Vagina (tissue), 2 donors: ENCODE data around the gene OR12D1. TPM values are rescaled to one million over a fixed set of nuclear protein-coding genes. Genes with fewer than 3 reads are reported as not detected.

ENCODE experiments used
- DNase-seq, 2 donors: peaks; one replicate each; pipeline ENCODE4 v3.0.0-alpha.2; 2017; ENCODE audit errors: extremely low spot score in 2 of 2
- H3K27ac ChIP-seq: fragments of 200-600 bp; sonication (generic); one replicate; pipeline ENCODE4 v1.5.1; 2019
- H3K27me3 ChIP-seq: fragments of 200-600 bp; sonication (generic); one replicate; pipeline ENCODE4 v1.5.1; 2019
- H3K36me3 ChIP-seq, 2 donors: fragments of 200-600 bp; sonication (generic); one replicate each; pipeline ENCODE4 v1.5.1; 2017 to 2019
- H3K4me1 ChIP-seq: fragments of 200-600 bp; sonication (generic); one replicate; pipeline ENCODE4 v1.5.1; 2019
- H3K4me3 ChIP-seq, 2 donors: fragments of 200-600 bp; sonication (generic); 1 replicate in 1 of 2; 2 replicates in 1 of 2; pipeline ENCODE4 v1.5.1; 2016 to 2019
- H3K9me3 ChIP-seq: fragments of 200-600 bp; sonication (generic); one replicate; pipeline ENCODE4 v1.5.1; 2019
- POLR2A ChIP-seq, 2 donors: fragments of 450-650 bp; IDR thresholded peaks; one replicate each; pipeline ENCODE4 v1.6.1; 2017; ENCODE audit warnings: antibody characterized with exemption in 2 of 2, mild to moderate bottlenecking in 2 of 2, moderate library complexity in 2 of 2
- POLR2AphosphoS5 ChIP-seq, 2 donors: sonication (generic); formaldehyde crosslinking; IDR thresholded peaks; one replicate each; pipeline ENCODE4 v1.9.0; 2017; ENCODE audit warnings: antibody characterized with exemption in 2 of 2, mild to moderate bottlenecking in 2 of 2, low read depth in 1 of 2; ENCODE audit not compliant: insufficient read depth in 1 of 2
- intact Hi-C: fragments of 100-400 bp; cut with DNase I; formaldehyde crosslinking; loops from one replicate; pipeline ENCODE4 v1.15.1; 2023
- total RNA-seq: library from RNA; depleted of rRNA; stranded (reverse); fragments of >200 nt; gene quantifications from one replicate; pipeline ENCODE4 v1.2.3, GENCODE V29; 2016
- TF ChIP-seq, protein P1 (sequence below), 3 experiments: fragments of 450-650 bp in 2 of 3; fragments of 200-600 bp in 1 of 3; sonication (generic) in 1 of 3; IDR thresholded peaks; one replicate each; pipeline ENCODE4 v1.5.1; 2017 to 2019; ENCODE audit warnings: antibody characterized with exemption in 3 of 3, mild to moderate bottlenecking in 2 of 3, moderate library complexity in 2 of 3

OR12D1 gene
- total RNA-seq, 1 donor from 2014 or later: not detected

DNA sequence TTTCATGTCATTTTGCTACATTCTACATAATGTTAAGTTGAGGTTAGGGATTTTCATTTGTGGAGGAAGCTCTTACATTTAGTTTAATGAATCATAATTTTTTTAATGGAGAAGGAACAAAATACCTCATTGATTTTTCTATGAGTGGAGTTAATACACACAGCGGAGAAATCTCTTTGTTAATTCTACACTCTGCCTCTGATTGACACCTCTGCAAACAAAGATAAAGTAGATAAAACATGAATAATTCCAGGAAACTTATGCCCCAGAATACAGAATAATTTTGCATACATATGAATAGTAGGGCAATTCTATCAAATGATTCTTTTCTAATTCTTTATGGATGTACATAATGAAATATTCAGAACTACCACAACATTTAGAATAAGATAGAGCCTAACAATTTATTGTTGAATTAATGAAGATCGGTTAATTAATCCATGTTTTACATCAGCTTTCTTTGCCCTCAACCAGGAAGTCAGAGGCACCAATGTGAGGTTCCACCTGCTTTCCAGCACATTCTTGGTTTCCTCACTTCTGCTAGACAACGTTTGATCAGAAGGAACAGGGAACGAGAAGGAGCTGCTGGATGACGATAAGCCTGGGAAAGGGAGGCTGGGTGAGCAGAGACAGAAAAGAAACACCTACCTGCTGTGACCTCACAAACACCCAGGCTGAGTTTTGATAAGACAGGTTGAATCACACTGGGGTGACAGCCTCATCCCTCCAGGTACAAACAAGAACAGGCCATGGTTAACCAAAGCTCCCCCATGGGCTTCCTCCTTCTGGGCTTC, 46.5 kb downstream of the OR12D1 start:
- no peaks in the 10 kb centered on the region for H3K9me3 ChIP-seq
- H3K36me3 ChIP-seq: no peaks in the 10 kb centered on the region
- TF ChIP-seq POLR2AphosphoS5 (IDR thresholded peaks at IDR 0.05; ENCODE audit: insufficient read depth in 1 of 2, low read depth in 1 of 2): no peak
- TF ChIP-seq POLR2A (IDR thresholded peaks at IDR 0.05): no peak
- TF ChIP-seq, protein P1, sequence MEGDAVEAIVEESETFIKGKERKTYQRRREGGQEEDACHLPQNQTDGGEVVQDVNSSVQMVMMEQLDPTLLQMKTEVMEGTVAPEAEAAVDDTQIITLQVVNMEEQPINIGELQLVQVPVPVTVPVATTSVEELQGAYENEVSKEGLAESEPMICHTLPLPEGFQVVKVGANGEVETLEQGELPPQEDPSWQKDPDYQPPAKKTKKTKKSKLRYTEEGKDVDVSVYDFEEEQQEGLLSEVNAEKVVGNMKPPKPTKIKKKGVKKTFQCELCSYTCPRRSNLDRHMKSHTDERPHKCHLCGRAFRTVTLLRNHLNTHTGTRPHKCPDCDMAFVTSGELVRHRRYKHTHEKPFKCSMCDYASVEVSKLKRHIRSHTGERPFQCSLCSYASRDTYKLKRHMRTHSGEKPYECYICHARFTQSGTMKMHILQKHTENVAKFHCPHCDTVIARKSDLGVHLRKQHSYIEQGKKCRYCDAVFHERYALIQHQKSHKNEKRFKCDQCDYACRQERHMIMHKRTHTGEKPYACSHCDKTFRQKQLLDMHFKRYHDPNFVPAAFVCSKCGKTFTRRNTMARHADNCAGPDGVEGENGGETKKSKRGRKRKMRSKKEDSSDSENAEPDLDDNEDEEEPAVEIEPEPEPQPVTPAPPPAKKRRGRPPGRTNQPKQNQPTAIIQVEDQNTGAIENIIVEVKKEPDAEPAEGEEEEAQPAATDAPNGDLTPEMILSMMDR (IDR thresholded peaks at IDR 0.05): no peak

DNA sequence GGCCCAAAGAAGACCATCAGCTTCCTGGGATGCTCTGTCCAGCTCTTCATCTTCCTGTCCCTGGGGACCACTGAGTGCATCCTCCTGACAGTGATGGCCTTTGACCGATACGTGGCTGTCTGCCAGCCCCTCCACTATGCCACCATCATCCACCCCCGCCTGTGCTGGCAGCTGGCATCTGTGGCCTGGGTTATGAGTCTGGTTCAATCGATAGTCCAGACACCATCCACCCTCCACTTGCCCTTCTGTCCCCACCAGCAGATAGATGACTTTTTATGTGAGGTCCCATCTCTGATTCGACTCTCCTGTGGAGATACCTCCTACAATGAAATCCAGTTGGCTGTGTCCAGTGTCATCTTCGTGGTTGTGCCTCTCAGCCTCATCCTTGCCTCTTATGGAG, 47.3 kb downstream of the OR12D1 start:
- H3K36me3 ChIP-seq: no peaks in the 10 kb centered on the region
- H3K4me1 ChIP-seq: no peaks in the 10 kb centered on the region
- H3K9me3 ChIP-seq: no peaks in the 10 kb centered on the region
- intact Hi-C loops: no loop called here
- no peaks in the 10 kb centered on the region for H3K27me3 ChIP-seq
- TF ChIP-seq POLR2A (IDR thresholded peaks at IDR 0.05): no peak
- TF ChIP-seq, protein P1 (IDR thresholded peaks at IDR 0.05): no peak
- no peak for TF ChIP-seq POLR2AphosphoS5 (IDR thresholded peaks at IDR 0.05; ENCODE audit: insufficient read depth in 1 of 2, low read depth in 1 of 2)
- no peak for DNase-seq
- H3K27ac ChIP-seq: no peak overlapping the region
- no peak overlapping the region for H3K4me3 ChIP-seq

More for the DNA sequence above, 46.5 kb downstream of the OR12D1 start:
- Histone ChIP-seq H3K27ac (no peak overlapping the region), H3K4me3 (no peak overlapping the region), H3K27me3 (no peaks in the 10 kb centered on the region), H3K4me1 (no peaks in the 10 kb centered on the region)
- intact Hi-C loops: no loop called here
- DNase-seq: no peak

DNA sequence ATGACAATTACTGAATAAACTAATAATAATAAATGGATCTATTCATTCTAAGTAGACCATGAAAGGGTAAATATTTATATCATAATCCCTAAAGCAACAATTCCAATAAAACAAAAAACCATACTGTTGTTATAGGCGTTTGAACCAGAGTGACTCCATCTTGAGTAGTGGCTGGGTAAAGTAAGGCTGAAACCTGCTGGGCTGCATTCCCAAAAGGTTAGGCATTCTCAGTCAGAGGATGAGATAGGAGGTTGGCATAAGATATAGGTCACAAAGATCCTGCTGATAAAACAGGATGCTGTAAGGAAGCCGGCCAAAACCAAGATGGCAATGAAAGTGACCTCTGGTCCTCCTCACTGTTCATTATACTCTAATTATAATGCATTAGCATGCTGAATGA, 50.6 kb downstream of the OR12D1 start:
- no peak for TF ChIP-seq POLR2A (IDR thresholded peaks at IDR 0.05)
- TF ChIP-seq, protein P1 (IDR thresholded peaks at IDR 0.05): no peak
- no peak for TF ChIP-seq POLR2AphosphoS5 (IDR thresholded peaks at IDR 0.05; ENCODE audit: insufficient read depth in 1 of 2, low read depth in 1 of 2)
- intact Hi-C loops: no loop called here
- Histone ChIP-seq H3K4me3 (no peak overlapping the region), H3K9me3 (no peaks in the 10 kb centered on the region), H3K36me3 (no peaks in the 10 kb centered on the region), H3K4me1 (no peaks in the 10 kb centered on the region), H3K27ac (no peak overlapping the region), H3K27me3 (no peaks in the 10 kb centered on the region)
- no peak for DNase-seq

DNA sequence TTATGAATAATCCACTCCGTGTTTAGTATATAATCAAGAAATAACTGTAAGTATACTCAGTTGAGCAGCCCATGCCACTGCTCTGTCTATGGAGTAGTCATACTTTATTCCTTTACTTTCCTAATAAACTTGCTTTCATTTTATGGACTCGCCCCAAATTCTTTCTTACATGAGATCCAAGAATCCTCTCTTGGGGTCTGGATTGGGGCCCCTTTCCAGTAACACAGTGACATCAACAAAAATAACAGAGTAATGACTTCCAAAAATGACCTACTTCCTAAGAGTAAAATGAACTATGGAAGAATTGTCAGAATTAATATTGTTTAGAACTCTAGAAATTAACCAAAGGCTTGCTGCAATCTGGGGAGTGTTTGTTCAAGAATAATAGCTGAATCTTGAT, 51.1 kb downstream of the OR12D1 start:
- H3K36me3 ChIP-seq: no peaks in the 10 kb centered on the region
- TF ChIP-seq, protein P1 (IDR thresholded peaks at IDR 0.05): no peak
- no peak for TF ChIP-seq POLR2AphosphoS5 (IDR thresholded peaks at IDR 0.05; ENCODE audit: insufficient read depth in 1 of 2, low read depth in 1 of 2)
- no peak for TF ChIP-seq POLR2A (IDR thresholded peaks at IDR 0.05)
- no peak overlapping the region for H3K27ac ChIP-seq
- no peaks in the 10 kb centered on the region for H3K27me3 ChIP-seq
- intact Hi-C loops: no loop called here
- no peaks in the 10 kb centered on the region for H3K4me1 ChIP-seq
- no peak for DNase-seq
- H3K9me3 ChIP-seq: no peaks in the 10 kb centered on the region
- no peak overlapping the region for H3K4me3 ChIP-seq

DNA sequence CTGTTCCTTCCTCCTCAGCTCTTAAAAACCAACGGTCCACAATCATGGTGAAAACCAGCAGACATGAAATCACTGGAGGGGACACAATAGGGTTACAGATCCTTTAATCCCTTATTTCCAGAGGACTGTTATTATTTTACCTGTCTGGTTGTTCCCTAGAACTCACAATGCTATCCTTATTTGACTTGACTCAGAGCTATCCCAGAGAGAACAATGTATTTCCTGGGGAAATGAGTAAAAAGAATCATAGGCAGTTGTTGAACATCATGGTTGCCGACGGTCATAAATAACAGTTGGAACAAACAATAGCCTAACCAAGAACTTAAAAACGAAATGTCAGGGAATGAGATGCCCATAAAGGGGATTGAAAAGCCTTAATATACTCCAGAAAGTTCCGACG, 51.5 kb downstream of the OR12D1 start:
- H3K4me1 ChIP-seq: no peaks in the 10 kb centered on the region
- no peaks in the 10 kb centered on the region for H3K27me3 ChIP-seq
- H3K36me3 ChIP-seq: no peaks in the 10 kb centered on the region
- intact Hi-C loops: no loop called here
- no peaks in the 10 kb centered on the region for H3K9me3 ChIP-seq
- TF ChIP-seq POLR2AphosphoS5 (IDR thresholded peaks at IDR 0.05; ENCODE audit: insufficient read depth in 1 of 2, low read depth in 1 of 2): no peak
- no peak overlapping the region for H3K27ac ChIP-seq
- DNase-seq: no peak
- no peak overlapping the region for H3K4me3 ChIP-seq

Other genes starting within 250 kb of the OR12D1 start
- not detected for gene OR2J2, start 244.0 kb upstream of the OR12D1 start, total RNA-seq
- 0.74 TPM for gene OR14J1, start 113.2 kb upstream of the OR12D1 start, total RNA-seq
- gene OR5V1, start 46.1 kb upstream of the OR12D1 start, total RNA-seq: not detected
- gene OR12D3, start 39.6 kb upstream of the OR12D1 start, total RNA-seq: not detected
- gene OR12D2, start 19.3 kb upstream of the OR12D1 start, total RNA-seq: not detected
- not detected for gene OR10C1, start 24.4 kb downstream of the OR12D1 start, total RNA-seq
- gene OR11A1, start 42.1 kb downstream of the OR12D1 start, total RNA-seq: not detected
- not detected for gene OR2H1, start 42.2 kb downstream of the OR12D1 start, total RNA-seq
- gene MAS1L, start 73.0 kb downstream of the OR12D1 start, total RNA-seq: not detected
- gene UBD, start 144.8 kb downstream of the OR12D1 start, total RNA-seq: not detected
- gene OR2H2, start 170.2 kb downstream of the OR12D1 start, total RNA-seq: not detected
- 58.4 TPM for gene GABBR1, start 218.3 kb downstream of the OR12D1 start, total RNA-seq
- gene MOG, start 242.2 kb downstream of the OR12D1 start, total RNA-seq: not detected